IMR-90 (cell line): ENCODE measurements around the gene TRPM3. TPM values are rescaled to one million over a fixed set of nuclear protein-coding genes. Genes with fewer than 3 reads are reported as not detected.

Source experiments
- ATAC-seq: fragments of 200-7000 bp; cut with Tn5 transposase; 2 replicates; pipeline ENCODE4 v1.9.1; 2020; ENCODE audit warnings: low read depth, mild to moderate bottlenecking, moderate library complexity
- BruUV-seq: library from RNA; stranded (reverse); fragments of 400-500 nt; replicated peaks from 2 replicates; lab custom pipeline; 2021; lab: Mats Ljungman, UMichigan
- CTCF ChIA-PET: fragments of 300-600 bp; formaldehyde crosslinking; extraction: SDS; loops from one replicate; lab custom pipeline; 2021; ENCODE audit warnings: antibody characterized with exemption; lab: Yijun Ruan, JAX
- POLR2A ChIA-PET: fragments of 300-600 bp; sonication (Branson Sonifier 250); formaldehyde crosslinking; loops from one replicate; lab custom pipeline; 2022; ENCODE audit warnings: antibody characterized with exemption; ENCODE audit not compliant: unreplicated experiment; lab: Charles Lee
- DNase-seq: peaks from one replicate; pipeline ENCODE4 v3.0.0; 2013
- H2AFZ ChIP-seq: replicated peaks from 2 replicates; pipeline ENCODE3; 2013; ENCODE audit warnings: low read length, mild to moderate bottlenecking; ENCODE audit not compliant: poor library complexity
- H2AK5ac ChIP-seq: 2 replicates; pipeline ENCODE4 v1.6.1; 2013; ENCODE audit warnings: low read depth, low read length, inconsistent platforms
- H2AK9ac ChIP-seq: replicated peaks from 2 replicates; pipeline ENCODE3; 2013; ENCODE audit warnings: mild to moderate bottlenecking, low read depth, low read length, moderate library complexity; ENCODE audit not compliant: poor library complexity
- H2BK120ac ChIP-seq: 2 replicates; pipeline ENCODE4 v1.6.1; 2013; ENCODE audit warnings: low read depth, low read length, inconsistent platforms
- H2BK15ac ChIP-seq: 3 replicates; pipeline ENCODE4 v1.6.1; 2013; ENCODE audit warnings: low read depth, low read length, inconsistent platforms
- H2BK20ac ChIP-seq: 2 replicates; pipeline ENCODE4 v1.6.1; 2013; ENCODE audit warnings: low read depth, mild to moderate bottlenecking, inconsistent platforms, low read length, moderate library complexity
- H2BK5ac ChIP-seq: 2 replicates; pipeline ENCODE4 v1.6.1; 2013; ENCODE audit warnings: mild to moderate bottlenecking, low read depth, low read length, inconsistent platforms; ENCODE audit not compliant: poor library complexity, severe bottlenecking
- H3K14ac ChIP-seq: replicated peaks from 2 replicates; pipeline ENCODE4 v1.6.1; 2013; ENCODE audit warnings: low read depth, low read length, inconsistent platforms
- H3K18ac ChIP-seq: 2 replicates; pipeline ENCODE4 v1.6.1; 2013; ENCODE audit warnings: low read depth, low read length, control low read depth
- H3K23ac ChIP-seq: 2 replicates; pipeline ENCODE4 v1.6.1; 2013; ENCODE audit warnings: low read depth, low read length, inconsistent platforms
- H3K27ac ChIP-seq: 2 replicates; pipeline ENCODE4 v1.5.1; 2013; ENCODE audit warnings: mild to moderate bottlenecking, control low read depth, low read length; ENCODE audit not compliant: insufficient read depth
- H3K27me3 ChIP-seq: 2 replicates; pipeline ENCODE4 v1.6.1; 2013; ENCODE audit warnings: low read length; ENCODE audit not compliant: control insufficient read depth, insufficient read depth
- H3K36me3 ChIP-seq: 2 replicates; pipeline ENCODE4 v1.6.1; 2013; ENCODE audit warnings: low read length, mixed read lengths; ENCODE audit not compliant: control insufficient read depth, insufficient read depth
- H3K4ac ChIP-seq: 2 replicates; pipeline ENCODE4 v1.6.1; 2013; ENCODE audit warnings: low read depth, low read length, inconsistent platforms
- H3K4me1 ChIP-seq: 2 replicates; pipeline ENCODE4 v1.6.1; 2013; ENCODE audit warnings: low read length, mixed read lengths; ENCODE audit not compliant: control insufficient read depth, insufficient read depth
- H3K4me2 ChIP-seq: 2 replicates; pipeline ENCODE4 v1.6.1; 2013; ENCODE audit warnings: low read depth, mild to moderate bottlenecking, control low read depth, low read length, moderate library complexity
- H3K4me3 ChIP-seq: 2 replicates; pipeline ENCODE4 v1.5.1; 2013; ENCODE audit warnings: low read depth, mild to moderate bottlenecking, control low read depth, low read length, moderate library complexity; ENCODE audit not compliant: insufficient read depth
- H3K56ac ChIP-seq: 2 replicates; pipeline ENCODE4 v1.6.1; 2013; ENCODE audit warnings: low read length, inconsistent platforms; ENCODE audit not compliant: insufficient read depth; ENCODE audit errors: extremely low read depth
- H3K79me1 ChIP-seq, 2 experiments: 2 replicates each; pipeline ENCODE4 v1.6.1; 2013; ENCODE audit warnings: low read length in 2 of 2, inconsistent platforms in 1 of 2, low read depth in 1 of 2
- H3K9ac ChIP-seq: 2 replicates; pipeline ENCODE4 v1.6.1; 2013; ENCODE audit warnings: low read depth, low read length, control low read depth
- H3K9me1 ChIP-seq: 2 replicates; pipeline ENCODE4 v1.6.1; 2013; ENCODE audit warnings: low read length, inconsistent platforms; ENCODE audit not compliant: insufficient read depth
- H3K9me3 ChIP-seq: 2 replicates; pipeline ENCODE4 v1.6.1; 2013; ENCODE audit warnings: low read length; ENCODE audit not compliant: control insufficient read depth, insufficient read depth
- H4K20me1 ChIP-seq: 2 replicates; pipeline ENCODE4 v1.6.1; 2013; ENCODE audit warnings: low read length, inconsistent platforms; ENCODE audit not compliant: insufficient read depth
- H4K5ac ChIP-seq: 2 replicates; pipeline ENCODE4 v1.6.1; 2013; ENCODE audit warnings: mild to moderate bottlenecking, low read depth, low read length, control low read depth
- H4K8ac ChIP-seq, 2 experiments: 2 replicates each; pipeline ENCODE4 v1.6.1; 2013; ENCODE audit warnings: low read depth in 2 of 2, low read length in 2 of 2, control low read depth in 1 of 2, inconsistent platforms in 1 of 2
- H4K91ac ChIP-seq: 2 replicates; pipeline ENCODE4 v1.6.1; 2013; ENCODE audit warnings: low read depth, low read length, inconsistent platforms; ENCODE audit not compliant: insufficient read depth
- BHLHE40 ChIP-seq: fragments of 150-350 bp; IDR thresholded peaks from 2 replicates; pipeline ENCODE4 v1.6.1; 2016; ENCODE audit warnings: mild to moderate bottlenecking, low read depth, low read length
- CEBPB ChIP-seq: IDR thresholded peaks from 2 replicates; pipeline ENCODE4 v1.6.1; 2012; ENCODE audit warnings: low read depth, low read length, improper control_type of control experiment
- CHD1 ChIP-seq: IDR thresholded peaks from 2 replicates; pipeline ENCODE4 v1.6.1; 2012; ENCODE audit warnings: low read depth, low read length, improper control_type of control experiment
- MAFK ChIP-seq: IDR thresholded peaks from 2 replicates; pipeline ENCODE4 v1.6.1; 2012; ENCODE audit warnings: low read depth, low read length, improper control_type of control experiment
- MAZ ChIP-seq: IDR thresholded peaks from 2 replicates; pipeline ENCODE4 v1.6.1; 2012; ENCODE audit warnings: low read depth, mild to moderate bottlenecking, low read length, improper control_type of control experiment, moderate library complexity, borderline replicate concordance
- MXI1 ChIP-seq: IDR thresholded peaks from 2 replicates; pipeline ENCODE4 v1.6.1; 2012; ENCODE audit warnings: low read depth, mild to moderate bottlenecking, low read length, moderate library complexity, borderline replicate concordance
- NFE2L2 ChIP-seq: fragments of 150-350 bp; IDR thresholded peaks from 2 replicates; pipeline ENCODE4 v1.6.1; 2016; ENCODE audit warnings: low read depth, mild to moderate bottlenecking, low read length
- POLR2A ChIP-seq: IDR thresholded peaks from 2 replicates; pipeline ENCODE4 v1.6.1; 2012; ENCODE audit warnings: mild to moderate bottlenecking, low read depth, low read length
- RAD21 ChIP-seq: IDR thresholded peaks from 2 replicates; pipeline ENCODE4 v1.6.1; 2012; ENCODE audit warnings: low read length, improper control_type of control experiment
- RCOR1 ChIP-seq: IDR thresholded peaks from 2 replicates; pipeline ENCODE4 v1.6.1; 2012; ENCODE audit warnings: mild to moderate bottlenecking, low read length, improper control_type of control experiment; ENCODE audit not compliant: insufficient replicate concordance
- RFX5 ChIP-seq: IDR thresholded peaks from 2 replicates; pipeline ENCODE4 v1.8.0; 2012; ENCODE audit warnings: low read depth, mild to moderate bottlenecking, low read length, moderate library complexity
- SMC3 ChIP-seq: fragments of 150-350 bp; IDR thresholded peaks from 2 replicates; pipeline ENCODE4 v1.6.1; 2016; ENCODE audit warnings: low read depth, mild to moderate bottlenecking, antibody characterized with exemption, low read length, moderate library complexity
- WGBS, 2 experiments: methylation state at CpG; one replicate each; pipeline versions ENCODE4 v1.1.5 to v1.1.7; 2013; ENCODE audit warnings: missing lambda C conversion rate in 2 of 2; ENCODE audit not compliant: insufficient read length in 1 of 2; ENCODE audit errors: extremely low coverage in 2 of 2; 5-methylcytosine and 5-hydroxymethylcytosine counted together
- dilution Hi-C: fragments of 300-500 bp; cut with HindIII; formaldehyde crosslinking; loops from one replicate; pipeline ENCODE4 v1.14.3; 2018; ENCODE audit warnings: low sequenced_read_pairs; ENCODE audit not compliant: unreplicated experiment
- in situ Hi-C: fragments of 300-500 bp; cut with MboI; formaldehyde crosslinking; loops from 3 replicates; pipeline ENCODE4 v1.14.3; 2019; ENCODE audit warnings: low sequenced_read_pairs, inconsistent platforms, mixed read lengths
- intact Hi-C: fragments of 100-400 bp; cut with micrococcal nuclease; formaldehyde crosslinking; loops from 2 replicates; pipeline ENCODE4 v1.10.0; 2022
- polyA plus RNA-seq, 3 experiments: library from polyadenylated mRNA; depleted of rRNA; stranded (reverse); fragments of >200 nt; gene quantifications; 2 replicates each; pipeline ENCODE4 v1.2.3, GENCODE V29; 2012; ENCODE audit warnings: low replicate concordance in 1 of 3
- total RNA-seq: library from RNA; depleted of rRNA; stranded (reverse); fragments of >200 nt; gene quantifications from 2 replicates; pipeline ENCODE4 v1.2.3, GENCODE V29; 2012
- TF ChIP-seq, protein P1 (sequence below): fragments of 150-350 bp; IDR thresholded peaks from 2 replicates; pipeline ENCODE4 v1.6.1; 2016; ENCODE audit warnings: low read depth, mild to moderate bottlenecking, low read length, moderate library complexity, borderline replicate concordance
- TF ChIP-seq, protein P2 (sequence below): fragments of 150-350 bp; IDR thresholded peaks from 2 replicates; pipeline ENCODE4 v1.6.1; 2017; ENCODE audit warnings: mild to moderate bottlenecking, antibody characterized with exemption, low read length, low read depth
- TF ChIP-seq, protein P3 (sequence below): conservative IDR thresholded peaks from 2 replicates; pipeline ENCODE4 v1.5.1; 2012; ENCODE audit warnings: mild to moderate bottlenecking, low read depth, low read length, improper control_type of control experiment

TRPM3 gene
- total and polyA plus RNA-seq, 2 of the 4 experiments (the other 2 are of a cell fraction): not detected

DNA sequence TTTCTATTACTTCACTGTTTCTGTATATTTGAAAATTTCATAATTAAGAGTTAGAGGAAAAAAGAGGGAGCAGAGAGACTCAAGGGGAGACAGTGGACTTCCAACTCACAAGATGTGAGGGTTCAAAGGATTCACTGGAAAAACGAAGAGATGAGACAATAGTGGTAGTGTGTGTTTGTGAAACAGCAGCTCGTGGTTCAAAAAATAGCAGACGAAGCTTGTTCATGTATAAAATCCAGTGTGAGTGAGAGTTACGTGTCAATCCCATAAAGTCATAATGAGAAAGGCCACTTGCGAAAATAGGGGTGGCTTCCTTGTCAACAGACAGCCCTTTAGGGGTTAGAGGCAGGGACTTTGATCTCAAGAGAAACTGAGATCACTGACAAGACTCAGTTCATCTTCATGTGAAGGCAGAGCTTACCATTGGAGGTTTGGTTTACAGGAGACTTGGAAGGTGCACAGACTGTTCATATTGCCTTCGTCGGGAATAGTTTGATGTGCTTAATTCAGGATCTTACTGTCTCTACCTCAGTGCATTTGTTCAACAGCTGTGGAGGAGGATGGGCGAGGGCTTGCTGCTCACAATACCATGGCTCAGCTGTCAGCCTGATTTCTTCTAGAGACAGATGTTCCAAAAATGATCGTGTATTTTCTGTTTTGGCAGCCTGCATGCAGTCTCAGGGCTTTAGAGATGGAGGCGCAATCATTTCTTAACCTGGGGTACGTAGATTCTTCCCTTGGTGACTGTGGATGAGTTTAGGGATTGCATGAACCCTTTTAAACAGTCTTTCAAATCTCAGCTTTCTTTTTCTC lies 601.3 kb downstream of the TRPM3 start:
- dilution Hi-C loops (no loop called here), intact Hi-C loops (no loop called here), in situ Hi-C loops (no loop called here)
- Histone ChIP-seq H4K91ac (no peak overlapping the region), H2BK5ac (no peak overlapping the region), H3K79me1 (no peaks in the 10 kb centered on the region), H3K4me3 (no peak overlapping the region), H2AFZ (peak overlapping the region; percentile 5), H4K5ac (no peak overlapping the region), H4K20me1 (no peaks in the 10 kb centered on the region), H3K23ac (no peak overlapping the region), H3K9ac (no peak overlapping the region), H2BK15ac (no peak overlapping the region; the same call in 2 of the 3 replicates), H3K14ac (no peak overlapping the region), H3K4me2 (no peak overlapping the region), H3K36me3 (no peaks in the 10 kb centered on the region), H4K8ac (no peak overlapping the region), H2BK20ac (no peak overlapping the region), H3K9me3 (peaks cover 3% of the 10 kb centered on the region; the same call in 1 of the 2 replicates), H3K9me1 (no peaks in the 10 kb centered on the region), H2BK120ac (no peak overlapping the region), H3K18ac (no peak overlapping the region), H2AK9ac (no peak overlapping the region), H3K27ac (no peak overlapping the region), H3K4me1 (peaks cover 3% of the 10 kb centered on the region; the same call in 1 of the 2 replicates), H3K27me3 (no peaks in the 10 kb centered on the region), H2AK5ac (no peak overlapping the region; the same call in 1 of the 2 replicates), H3K56ac (no peak overlapping the region), H3K4ac (no peak overlapping the region)
- POLR2A ChIA-PET: no interaction called here
- CTCF ChIA-PET: no interaction called here
- DNase-seq (no peak), ATAC-seq (no peak)
- WGBS, 2 experiments: 79% methylated on average over 6 of the region's 11 CpGs; no CpG with 5 or more reads in 1 of the 2 experiments
- no TSS peak for BruUV-seq
- no peak for TF ChIP-seq MAFK
- TF ChIP-seq BHLHE40: no peak
- no peak for TF ChIP-seq MAZ
- no peak for TF ChIP-seq MXI1
- no peak for TF ChIP-seq RCOR1
- no peak for TF ChIP-seq RFX5
- TF ChIP-seq, protein P1, sequence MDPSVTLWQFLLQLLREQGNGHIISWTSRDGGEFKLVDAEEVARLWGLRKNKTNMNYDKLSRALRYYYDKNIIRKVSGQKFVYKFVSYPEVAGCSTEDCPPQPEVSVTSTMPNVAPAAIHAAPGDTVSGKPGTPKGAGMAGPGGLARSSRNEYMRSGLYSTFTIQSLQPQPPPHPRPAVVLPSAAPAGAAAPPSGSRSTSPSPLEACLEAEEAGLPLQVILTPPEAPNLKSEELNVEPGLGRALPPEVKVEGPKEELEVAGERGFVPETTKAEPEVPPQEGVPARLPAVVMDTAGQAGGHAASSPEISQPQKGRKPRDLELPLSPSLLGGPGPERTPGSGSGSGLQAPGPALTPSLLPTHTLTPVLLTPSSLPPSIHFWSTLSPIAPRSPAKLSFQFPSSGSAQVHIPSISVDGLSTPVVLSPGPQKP: no peak
- TF ChIP-seq, protein P2, sequence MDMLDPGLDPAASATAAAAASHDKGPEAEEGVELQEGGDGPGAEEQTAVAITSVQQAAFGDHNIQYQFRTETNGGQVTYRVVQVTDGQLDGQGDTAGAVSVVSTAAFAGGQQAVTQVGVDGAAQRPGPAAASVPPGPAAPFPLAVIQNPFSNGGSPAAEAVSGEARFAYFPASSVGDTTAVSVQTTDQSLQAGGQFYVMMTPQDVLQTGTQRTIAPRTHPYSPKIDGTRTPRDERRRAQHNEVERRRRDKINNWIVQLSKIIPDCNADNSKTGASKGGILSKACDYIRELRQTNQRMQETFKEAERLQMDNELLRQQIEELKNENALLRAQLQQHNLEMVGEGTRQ: no peak
- TF ChIP-seq SMC3: no peak
- no peak for TF ChIP-seq RAD21
- no peak for TF ChIP-seq CHD1
- TF ChIP-seq NFE2L2: no peak
- no peak for TF ChIP-seq POLR2A
- TF ChIP-seq CEBPB: no peak
- TF ChIP-seq, protein P3, sequence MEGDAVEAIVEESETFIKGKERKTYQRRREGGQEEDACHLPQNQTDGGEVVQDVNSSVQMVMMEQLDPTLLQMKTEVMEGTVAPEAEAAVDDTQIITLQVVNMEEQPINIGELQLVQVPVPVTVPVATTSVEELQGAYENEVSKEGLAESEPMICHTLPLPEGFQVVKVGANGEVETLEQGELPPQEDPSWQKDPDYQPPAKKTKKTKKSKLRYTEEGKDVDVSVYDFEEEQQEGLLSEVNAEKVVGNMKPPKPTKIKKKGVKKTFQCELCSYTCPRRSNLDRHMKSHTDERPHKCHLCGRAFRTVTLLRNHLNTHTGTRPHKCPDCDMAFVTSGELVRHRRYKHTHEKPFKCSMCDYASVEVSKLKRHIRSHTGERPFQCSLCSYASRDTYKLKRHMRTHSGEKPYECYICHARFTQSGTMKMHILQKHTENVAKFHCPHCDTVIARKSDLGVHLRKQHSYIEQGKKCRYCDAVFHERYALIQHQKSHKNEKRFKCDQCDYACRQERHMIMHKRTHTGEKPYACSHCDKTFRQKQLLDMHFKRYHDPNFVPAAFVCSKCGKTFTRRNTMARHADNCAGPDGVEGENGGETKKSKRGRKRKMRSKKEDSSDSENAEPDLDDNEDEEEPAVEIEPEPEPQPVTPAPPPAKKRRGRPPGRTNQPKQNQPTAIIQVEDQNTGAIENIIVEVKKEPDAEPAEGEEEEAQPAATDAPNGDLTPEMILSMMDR: no peak
